Measurements from ENCODE around the gene LHCGR.
A peak's percentile ranks its signal among the peaks of the same experiment; 100 is the strongest.

LHCGR gene

GRCh38 chr2:48723129-48723528 lies 32.4 kb downstream of the LHCGR start:
- no peak overlapping the region for H3K27ac ChIP-seq (ENCODE audit: extremely low read depth, low read depth, low read length)
- no peak for TF ChIP-seq TCF7L2 (IDR thresholded peaks at IDR 0.05; ENCODE audit: borderline replicate concordance, low read depth, low read length)
- TF ChIP-seq ZNF16 (tag by site-specific recombination; IDR thresholded peaks at IDR 0.05; ENCODE audit: low read depth), result no peak
- TF ChIP-seq ZBTB48 (tag by site-specific recombination; IDR thresholded peaks at IDR 0.05), result no peak
- TF ChIP-seq ZNF302 (tag by site-specific recombination; IDR thresholded peaks at IDR 0.05; ENCODE audit: low read depth), result no peak
- no peak for TF ChIP-seq BCL11A (tag by site-specific recombination; IDR thresholded peaks at IDR 0.05; ENCODE audit: low read depth)
- TF ChIP-seq ZNF548 (tag by site-specific recombination; IDR thresholded peaks at IDR 0.05), result no peak
- H3K4me1 ChIP-seq (ENCODE audit: control insufficient read depth, insufficient read depth, low read length), result peaks cover 7% of the 10 kb centered on the region
- ChIA-PET POLR2A (no interaction called here), CTCF (no interaction called here)
- no peaks in the 10 kb centered on the region for H3K36me3 ChIP-seq (ENCODE audit: control insufficient read depth in 2 of 2, insufficient read depth in 1 of 2, low read length in 2 of 2)
- H3K4me3 ChIP-seq (ENCODE audit: low read depth, low read length), result no peak overlapping the region
- H3K9me3 ChIP-seq (ENCODE audit: control insufficient read depth, insufficient read depth, low read depth, low read length), result no peaks in the 10 kb centered on the region

- Histone ChIP-seq H3K4me3 (ENCODE audit: low read depth, low read length) (no peak overlapping the region), H3K36me3 (ENCODE audit: control insufficient read depth in 2 of 2, insufficient read depth in 1 of 2, low read length in 2 of 2) (no peaks in the 10 kb centered on the region), H3K4me1 (ENCODE audit: control insufficient read depth, insufficient read depth, low read length) (peaks cover 6% of the 10 kb centered on the region), H3K27ac (ENCODE audit: extremely low read depth, low read depth, low read length) (no peak overlapping the region), H3K9me3 (ENCODE audit: control insufficient read depth, insufficient read depth, low read depth, low read length) (no peaks in the 10 kb centered on the region)
- peak; percentile 48; the same call in 1 of the 2 replicates for TF ChIP-seq GLIS1 (tag by site-specific recombination; IDR thresholded peaks at IDR 0.05)
- TF ChIP-seq ZNF140 (tag by site-specific recombination; IDR thresholded peaks at IDR 0.05), result no peak
- POLR2A ChIA-PET, result no interaction called here
- CTCF ChIA-PET, result interaction anchor here (0.6 kb wide), 1 partner anchor 91 kb away, joined by 3 read pairs; no protein-coding TSS in a partner anchor
These were observed 33.1 kb downstream of the LHCGR start for GRCh38 chr2:48722391-48722790.

DNA sequence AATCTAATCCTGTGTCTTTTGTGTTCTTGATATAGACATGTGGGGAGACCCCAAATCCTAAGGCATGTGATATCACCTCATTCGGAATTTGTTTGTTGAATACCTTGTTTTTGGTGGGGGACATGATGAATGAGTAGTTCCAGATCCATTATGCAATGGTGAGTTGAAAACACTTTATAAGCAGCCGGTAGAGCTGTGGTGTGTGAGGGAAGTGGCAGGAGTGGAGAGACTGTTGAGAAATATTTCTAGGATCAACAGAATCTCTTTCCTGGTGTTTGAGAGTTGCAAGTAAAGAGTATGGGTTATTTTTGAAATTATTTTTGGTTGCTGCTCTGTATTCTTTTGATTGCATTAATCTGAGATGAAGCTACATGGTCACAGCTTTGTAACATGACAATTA lies 34.4 kb downstream of the LHCGR start:
- ChIA-PET CTCF (no interaction called here), POLR2A (no interaction called here)
- H3K36me3 ChIP-seq (ENCODE audit: control insufficient read depth in 2 of 2, insufficient read depth in 1 of 2, low read length in 2 of 2), result no peaks in the 10 kb centered on the region
- H3K4me1 ChIP-seq (ENCODE audit: control insufficient read depth, insufficient read depth, low read length), result peaks cover 12% of the 10 kb centered on the region
- no peaks in the 10 kb centered on the region for H3K9me3 ChIP-seq (ENCODE audit: control insufficient read depth, insufficient read depth, low read depth, low read length)
- no peak overlapping the region for H3K27ac ChIP-seq (ENCODE audit: extremely low read depth, low read depth, low read length)
- H3K4me3 ChIP-seq (ENCODE audit: low read depth, low read length), result no peak overlapping the region
- no peak for TF ChIP-seq ZNF394 (tag by site-specific recombination; IDR thresholded peaks at IDR 0.05; ENCODE audit: borderline replicate concordance)
- no peak for TF ChIP-seq ZNF48 (tag by site-specific recombination; IDR thresholded peaks at IDR 0.05)
- TF ChIP-seq PRDM4 (tag by site-specific recombination; IDR thresholded peaks at IDR 0.05), result no peak
- no peak for TF ChIP-seq SP3 (tag by site-specific recombination; IDR thresholded peaks at IDR 0.05)
- no peak for TF ChIP-seq ZNF174 (tag by site-specific recombination; IDR thresholded peaks at IDR 0.05)
- no peak for TF ChIP-seq ZBTB49 (tag by site-specific recombination; IDR thresholded peaks at IDR 0.05; ENCODE audit: low read depth)
- TF ChIP-seq ZNF776 (tag by site-specific recombination; IDR thresholded peaks at IDR 0.05; ENCODE audit: borderline replicate concordance), result no peak
- TF ChIP-seq ZNF26 (tag by site-specific recombination; IDR thresholded peaks at IDR 0.05), result no peak
- no peak for TF ChIP-seq ZNF658 (tag by site-specific recombination; IDR thresholded peaks at IDR 0.05)
- no peak for TF ChIP-seq TRIM28 (IDR thresholded peaks at IDR 0.05; ENCODE audit: borderline replicate concordance, low read length)
- TF ChIP-seq ZNF664 (tag by site-specific recombination; IDR thresholded peaks at IDR 0.05), result no peak
- TF ChIP-seq ZNF132 (tag by site-specific recombination; IDR thresholded peaks at IDR 0.05; ENCODE audit: borderline replicate concordance), result no peak
- TF ChIP-seq TCF7L2 (IDR thresholded peaks at IDR 0.05; ENCODE audit: borderline replicate concordance, low read depth, low read length), result no peak
- TF ChIP-seq BCL11A (tag by site-specific recombination; IDR thresholded peaks at IDR 0.05; ENCODE audit: low read depth), result no peak

Measured in HEK293 (cell line).